Right renal pelvis (tissue), 4 donors: ENCODE measurements around the gene OR10R2. TPM values are rescaled to one million over a fixed set of nuclear protein-coding genes. Genes with fewer than 3 reads are reported as not detected.

Source experiments
- DNase-seq, 4 donors: peaks; one replicate each; pipeline ENCODE4 v3.0.0-alpha.2; 2013; ENCODE audit warnings: low read depth in 4 of 4, low spot score in 3 of 4, missing footprints in 1 of 4
- polyA plus RNA-seq, 4 donors: library from polyadenylated mRNA; unstranded; fragments of 120-200 nt; gene quantifications; one replicate each; pipeline ENCODE4 v1.2.1, GENCODE V29; 2013; ENCODE audit not compliant: insufficient read length in 4 of 4

OR10R2 gene
- polyA plus RNA-seq, 4 donors, result not detected

- DNase-seq, result no peak
Measured at GRCh38 chr1:158527190-158527815, 55.3 kb downstream of the OR10R2 start.

Other genes with a start within 250 kb of the OR10R2 start
- gene CD1A, start 217.8 kb upstream of the OR10R2 start, polyA plus RNA-seq, result under 1 TPM in 1 of 4 donors, not detected in 3; 0.25 TPM
- 1 to 10 TPM; 1.0 to 1.4 (median 1.2) TPM for gene CD1C, start 182.3 kb upstream of the OR10R2 start, polyA plus RNA-seq
- gene CD1B, start 140.7 kb upstream of the OR10R2 start, polyA plus RNA-seq, result under 1 TPM in 1 of 4 donors, not detected in 3; 0.61 TPM
- gene CD1E, start 118.3 kb upstream of the OR10R2 start, polyA plus RNA-seq, result 1 to 10 TPM in 1 of 4 donors, under 1 TPM in 1, not detected in 2; 0.21 to 1.8 TPM
- gene OR10T2, start 72.8 kb upstream of the OR10R2 start, polyA plus RNA-seq, result not detected
- under 1 TPM in 1 of 4 donors, not detected in 3; 0.01 TPM for gene OR10K2, start 46.0 kb upstream of the OR10R2 start, polyA plus RNA-seq
- gene OR10K1, start 10.4 kb upstream of the OR10R2 start, polyA plus RNA-seq, result under 1 TPM in 1 of 4 donors, not detected in 3; 0.06 TPM
- not detected for gene OR6Y1, start 82.2 kb downstream of the OR10R2 start, polyA plus RNA-seq
- not detected for gene OR6P1, start 98.4 kb downstream of the OR10R2 start, polyA plus RNA-seq
- not detected for gene OR10X1, start 107.7 kb downstream of the OR10R2 start, polyA plus RNA-seq
- gene OR10Z1, start 133.0 kb downstream of the OR10R2 start, polyA plus RNA-seq, result under 1 TPM; 0.03 to 0.06 (median 0.03) TPM
- gene SPTA1, start 214.5 kb downstream of the OR10R2 start, polyA plus RNA-seq, result 1 to 10 TPM; 1.2 to 2.4 (median 1.3) TPM
- gene OR6K2, start 228.4 kb downstream of the OR10R2 start, polyA plus RNA-seq, result not detected
- gene OR6K3, start 248.5 kb downstream of the OR10R2 start, polyA plus RNA-seq, result under 1 TPM in 3 of 4 donors, not detected in 1; 0.08 to 0.13 (median 0.11) TPM